Thyroid gland (tissue), 4 donors: ENCODE measurements around the gene TNFRSF12A. TPM values are rescaled to one million over a fixed set of nuclear protein-coding genes. Genes with fewer than 3 reads are reported as not detected.

ENCODE experiments used
- DNase-seq, 2 donors: peaks; one replicate each; pipeline ENCODE4 v3.0.0-alpha.2; 2019
- H3K27ac ChIP-seq, 3 donors: fragments of 200-600 bp; sonication (generic); 1 replicate in 2 of 3; 2 replicates in 1 of 3; pipeline ENCODE4 v1.5.1; 2016 to 2019; ENCODE audit warnings: mild to moderate bottlenecking in 1 of 3, moderate library complexity in 1 of 3
- H3K27me3 ChIP-seq: fragments of 200-600 bp; sonication (generic); one replicate; pipeline ENCODE4 v1.5.1; 2019
- H3K36me3 ChIP-seq, 2 donors: fragments of 200-600 bp; sonication (generic); one replicate each; pipeline ENCODE4 v1.5.1; 2016 to 2019
- H3K4me1 ChIP-seq, 2 donors: fragments of 200-600 bp; sonication (generic); one replicate each; pipeline ENCODE4 v1.5.1; 2017 to 2019
- H3K4me3 ChIP-seq, 3 donors: fragments of 200-600 bp; sonication (generic); replicated peaks in 1 of 3; 1 replicate in 2 of 3; 2 replicates in 1 of 3; pipeline ENCODE4 v1.5.1; 2016; ENCODE audit warnings: mild to moderate bottlenecking in 1 of 3
- H3K9me3 ChIP-seq: fragments of 200-600 bp; sonication (generic); one replicate; pipeline ENCODE4 v1.5.1; 2017
- POLR2A ChIP-seq, 2 donors: fragments of 450-650 bp; IDR thresholded peaks; one replicate each; pipeline ENCODE4 v1.6.1; 2017; ENCODE audit warnings: antibody characterized with exemption in 2 of 2, mild to moderate bottlenecking in 2 of 2, moderate library complexity in 1 of 2
- WGBS, 2 donors: methylation state at CpG; one replicate each; pipeline ENCODE4 v1.1.5; 2017; 5-methylcytosine and 5-hydroxymethylcytosine counted together
- intact Hi-C: fragments of 100-400 bp; cut with DNase I; formaldehyde crosslinking; loops from one replicate; pipeline ENCODE4 v1.15.1; 2023
- total RNA-seq, 4 donors: library from RNA; depleted of rRNA; stranded (reverse); fragments of >200 nt; gene quantifications; one replicate each; pipeline ENCODE4 v1.2.3, GENCODE V29; 2016
- TF ChIP-seq, protein P1 (sequence below), 6 experiments: fragments of 200-600 bp in 3 of 6; fragments of 450-650 bp in 3 of 6; sonication (generic) in 3 of 6; IDR thresholded peaks; one replicate each; pipeline ENCODE4 v1.5.1; 2016 to 2019; ENCODE audit warnings: antibody characterized with exemption in 6 of 6, mild to moderate bottlenecking in 2 of 6, inconsistent platforms in 1 of 6, moderate library complexity in 1 of 6

The TNFRSF12A gene
- total RNA-seq, 4 donors from 2014 or later, result 47.9 to 110 (median 67.0) TPM

DNA sequence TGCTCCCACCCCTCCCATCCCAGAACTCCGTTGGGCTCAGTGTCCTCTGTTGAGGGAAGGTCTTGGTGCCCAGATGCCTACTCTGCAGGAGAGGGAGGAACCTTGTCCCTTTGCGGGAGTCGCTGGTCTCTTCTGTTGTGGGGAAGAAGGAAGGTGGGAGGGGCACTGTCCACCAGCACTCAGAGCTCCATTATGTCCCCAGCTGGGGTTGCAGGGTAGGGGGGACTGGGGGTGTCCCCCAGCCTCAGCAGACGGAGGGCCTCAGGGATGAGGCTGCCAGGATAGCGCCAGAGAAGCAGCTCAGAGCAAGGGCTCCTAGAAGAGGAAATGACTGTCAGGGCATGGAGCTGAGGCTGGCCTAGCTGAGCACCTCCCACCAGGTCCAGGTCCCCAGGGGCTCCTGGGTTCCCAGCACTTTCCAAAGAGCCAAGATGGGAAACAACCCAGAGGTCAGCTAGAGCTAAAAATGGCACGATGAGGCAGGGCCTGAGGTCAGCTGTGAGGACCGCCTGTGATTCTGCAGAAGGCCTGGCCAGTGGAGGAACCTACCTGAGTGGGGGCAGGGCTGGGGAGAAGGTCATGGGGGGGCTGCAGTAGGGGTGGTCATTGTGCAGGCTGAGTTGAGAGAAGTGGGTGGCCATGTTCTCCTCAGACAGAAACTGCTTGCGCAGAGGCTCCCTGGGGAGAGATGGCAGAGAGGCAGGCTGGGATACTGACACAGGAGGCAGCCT is 2.7 kb downstream of the TNFRSF12A start:
- intact Hi-C loops, result no loop called here
- 50 to 56% methylated on average over 6 to 8 of the region's 8 CpGs for WGBS, 2 donors

DNA sequence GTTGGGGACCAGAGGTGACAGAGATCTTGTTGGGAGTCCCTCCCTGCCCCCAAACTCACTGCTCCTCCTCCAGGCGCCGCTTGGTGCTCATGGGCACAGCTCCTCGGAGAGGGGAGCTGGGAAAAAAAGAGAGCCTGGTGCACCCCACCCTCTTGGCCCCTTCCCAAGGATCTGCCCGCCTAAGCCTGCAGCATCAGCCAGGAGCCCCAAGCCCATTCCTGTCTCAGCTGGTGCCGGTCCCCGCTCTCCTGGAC is 3.2 kb downstream of the TNFRSF12A start:
- peak in 1 of 2 donors; percentile 54 for DNase-seq
- no peaks in the 10 kb centered on the region for H3K27me3 ChIP-seq
- H3K27ac ChIP-seq, result peak overlapping the region; percentile 82 to 98 (median 98)
- peaks cover 39 to 53% of the 10 kb centered on the region in 2 donors for H3K4me1 ChIP-seq
- intact Hi-C loops, result no loop called here
- H3K4me3 ChIP-seq, result peak overlapping the region in 2 of 3 donors; percentile 68 to 86
- H3K9me3 ChIP-seq, result no peaks in the 10 kb centered on the region
- peaks cover 4 to 13% of the 10 kb centered on the region in 2 donors for H3K36me3 ChIP-seq
- 6 to 27% methylated on average over 2 to 6 of the region's 6 CpGs for WGBS, 2 donors
- TF ChIP-seq POLR2A (IDR thresholded peaks at IDR 0.05), result peak in 1 of 2 donors; percentile 50
- TF ChIP-seq, protein P1, sequence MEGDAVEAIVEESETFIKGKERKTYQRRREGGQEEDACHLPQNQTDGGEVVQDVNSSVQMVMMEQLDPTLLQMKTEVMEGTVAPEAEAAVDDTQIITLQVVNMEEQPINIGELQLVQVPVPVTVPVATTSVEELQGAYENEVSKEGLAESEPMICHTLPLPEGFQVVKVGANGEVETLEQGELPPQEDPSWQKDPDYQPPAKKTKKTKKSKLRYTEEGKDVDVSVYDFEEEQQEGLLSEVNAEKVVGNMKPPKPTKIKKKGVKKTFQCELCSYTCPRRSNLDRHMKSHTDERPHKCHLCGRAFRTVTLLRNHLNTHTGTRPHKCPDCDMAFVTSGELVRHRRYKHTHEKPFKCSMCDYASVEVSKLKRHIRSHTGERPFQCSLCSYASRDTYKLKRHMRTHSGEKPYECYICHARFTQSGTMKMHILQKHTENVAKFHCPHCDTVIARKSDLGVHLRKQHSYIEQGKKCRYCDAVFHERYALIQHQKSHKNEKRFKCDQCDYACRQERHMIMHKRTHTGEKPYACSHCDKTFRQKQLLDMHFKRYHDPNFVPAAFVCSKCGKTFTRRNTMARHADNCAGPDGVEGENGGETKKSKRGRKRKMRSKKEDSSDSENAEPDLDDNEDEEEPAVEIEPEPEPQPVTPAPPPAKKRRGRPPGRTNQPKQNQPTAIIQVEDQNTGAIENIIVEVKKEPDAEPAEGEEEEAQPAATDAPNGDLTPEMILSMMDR (IDR thresholded peaks at IDR 0.05), result no peak

More for the DNA sequence above, 2.7 kb downstream of the TNFRSF12A start:
- H3K36me3 ChIP-seq, result peaks cover 4 to 13% of the 10 kb centered on the region in 2 donors
- no peaks in the 10 kb centered on the region for H3K27me3 ChIP-seq
- H3K4me3 ChIP-seq, result peak overlapping the region in 1 of 3 donors; percentile 68
- H3K27ac ChIP-seq, result peak overlapping the region; percentile 82 to 98 (median 98)
- no peak for TF ChIP-seq POLR2A (IDR thresholded peaks at IDR 0.05)
- TF ChIP-seq, protein P1 (IDR thresholded peaks at IDR 0.05), result no peak
- no peak for DNase-seq
- no peaks in the 10 kb centered on the region for H3K9me3 ChIP-seq
- peaks cover 41 to 53% of the 10 kb centered on the region in 2 donors for H3K4me1 ChIP-seq

DNA sequence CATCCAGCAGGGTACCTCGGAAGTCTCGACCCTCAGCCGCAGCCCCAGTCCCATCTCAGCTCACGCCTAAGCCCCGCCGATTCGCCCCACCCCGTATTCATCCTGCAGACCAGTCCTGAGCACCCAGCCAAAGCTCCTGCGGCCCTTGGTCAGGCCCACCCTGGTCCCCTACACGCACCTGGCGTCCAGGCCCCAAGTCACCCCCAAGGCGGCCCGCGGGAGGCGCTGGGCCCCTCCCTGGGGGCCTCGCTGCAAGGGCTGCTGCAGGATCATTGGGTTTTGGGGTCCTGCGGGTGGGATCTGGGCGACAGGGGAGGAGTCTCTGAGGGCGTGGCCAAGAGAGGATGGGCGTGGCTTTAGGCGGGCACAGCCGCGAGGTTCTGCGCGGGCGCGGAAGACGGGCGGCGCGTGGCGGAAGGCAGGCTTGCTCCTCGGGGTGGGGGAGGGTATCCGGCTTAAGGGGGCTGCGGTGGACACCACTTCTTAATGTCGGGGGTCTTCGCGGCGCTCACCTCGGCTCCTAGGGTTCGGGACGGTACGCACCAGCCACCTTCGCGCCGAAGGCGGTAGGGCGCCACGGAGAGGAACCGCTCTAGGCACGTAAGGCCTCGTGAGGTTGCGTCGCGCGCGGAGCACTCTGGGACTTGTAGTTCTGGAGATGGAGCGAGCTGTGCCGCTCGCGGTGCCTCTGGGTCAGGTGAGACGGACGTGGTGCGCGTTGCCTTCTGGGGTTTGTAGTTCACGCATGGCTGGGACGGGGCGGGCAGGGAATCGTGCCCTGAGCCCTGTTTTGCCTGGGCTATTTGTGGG is 3.7 kb downstream of the TNFRSF12A start, which contains the start of the genes HCFC1R1 and THOC6:
HCFC1R1 (minus strand) TSS at position 274 of the 810 bp plus-strand sequence; CDS start at position 273, 1 bp downstream.
THOC6 (plus strand) TSS at position 367 of the 810 bp plus-strand sequence; CDS start at position 659, 292 bp downstream.
- H3K36me3 ChIP-seq, result peaks cover 4 to 13% of the 10 kb centered on the region in 2 donors
- peak; percentile 50 to 79 for TF ChIP-seq POLR2A (IDR thresholded peaks at IDR 0.05)
- TF ChIP-seq, protein P1 (IDR thresholded peaks at IDR 0.05), result no peak
- DNase-seq, result peak; percentile 98
- no peaks in the 10 kb centered on the region for H3K9me3 ChIP-seq
- H3K4me3 ChIP-seq, result peak within 1 kb of the TSS; percentile 15 to 86 (median 68)
- H3K27me3 ChIP-seq, result no peaks in the 10 kb centered on the region
- peak within 1 kb of the TSS; percentile 82 to 98 (median 98) for H3K27ac ChIP-seq
- intact Hi-C loops, result no loop called here
- 1% methylated on average over 20 of the region's 69 CpGs for WGBS, 2 donors
- H3K4me1 ChIP-seq, result peaks cover 39 to 54% of the 10 kb centered on the region in 2 donors

DNA sequence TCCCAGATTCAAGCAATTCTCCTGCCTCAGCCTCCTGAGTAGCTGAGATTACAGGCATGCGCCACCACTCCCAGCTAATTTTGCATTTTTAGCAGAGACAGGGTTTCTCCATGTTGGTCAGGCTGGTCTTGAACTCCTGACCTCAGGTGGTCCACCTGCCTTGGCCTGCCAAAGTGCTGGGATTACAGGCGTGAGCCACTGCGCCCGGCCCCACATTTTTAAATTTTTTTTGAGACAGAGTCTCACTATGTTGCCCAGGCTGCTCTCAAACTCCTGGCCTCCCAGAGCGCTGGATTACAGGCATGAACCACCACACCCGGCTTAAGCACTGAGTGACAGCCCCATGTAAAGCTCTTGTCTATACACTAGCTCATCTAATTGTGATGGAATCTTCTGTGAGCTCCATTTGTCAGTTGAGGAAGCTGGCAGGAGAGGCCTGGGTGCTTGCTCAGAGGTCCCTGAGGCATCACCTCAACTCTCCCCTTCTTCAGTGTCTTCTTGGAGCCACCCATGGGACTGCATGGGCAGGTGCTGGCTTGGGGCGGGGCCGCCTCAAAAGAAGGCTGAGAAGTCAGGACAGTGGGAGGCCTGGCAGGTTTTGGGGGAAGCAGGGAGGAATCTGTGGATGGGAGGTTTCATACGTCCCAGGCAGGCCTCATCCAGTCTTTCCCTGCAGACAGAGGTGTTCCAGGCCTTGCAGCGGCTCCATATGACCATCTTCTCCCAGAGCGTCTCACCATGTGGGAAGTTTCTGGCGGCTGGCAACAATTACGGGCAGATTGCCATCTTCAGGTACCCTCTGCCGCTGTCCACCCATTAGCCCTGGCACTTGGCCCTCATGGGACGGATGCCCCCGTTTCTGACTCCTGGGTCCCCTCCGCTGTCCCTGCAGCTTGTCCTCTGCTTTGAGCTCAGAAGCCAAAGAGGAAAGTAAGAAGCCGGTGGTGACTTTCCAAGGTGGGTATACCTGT is 5.1 kb downstream of the TNFRSF12A start:
- no peaks in the 10 kb centered on the region for H3K9me3 ChIP-seq
- intact Hi-C loops, result no loop called here
- no peaks in the 10 kb centered on the region for H3K27me3 ChIP-seq
- no peak for DNase-seq
- WGBS, 2 donors, result 95 to 96% methylated on average over 17 to 18 of the region's 18 CpGs
- TF ChIP-seq POLR2A (IDR thresholded peaks at IDR 0.05), result no peak
- TF ChIP-seq, protein P1 (IDR thresholded peaks at IDR 0.05), result no peak
- H3K36me3 ChIP-seq, result peaks cover 4 to 13% of the 10 kb centered on the region in 2 donors
- H3K4me3 ChIP-seq, result no peak overlapping the region
- no peak overlapping the region for H3K27ac ChIP-seq
- H3K4me1 ChIP-seq, result peaks cover 35 to 52% of the 10 kb centered on the region in 2 donors
